CD14-positive monocyte (primary cell): Measurements from ENCODE around the gene PLA2G2F. TPM values are rescaled to one million over a fixed set of nuclear protein-coding genes. Genes with fewer than 3 reads are reported as not detected.

Experiments used
- DNase-seq, 3 donors: peaks; one replicate each; pipeline ENCODE4 v3.0.0-alpha.2; 2011 to 2022
- H2AFZ ChIP-seq: 2 replicates; pipeline ENCODE4 v1.6.0; 2012; ENCODE audit warnings: mild to moderate bottlenecking, low read depth, low read length, inconsistent platforms; ENCODE audit not compliant: insufficient read depth, poor library complexity, severe bottlenecking
- H3K27ac ChIP-seq, 2 donors: 1 replicate in 1 of 2; 2 replicates in 1 of 2; pipeline ENCODE4 v1.5.1; 2012 to 2013; ENCODE audit warnings: low read length in 2 of 2, control low read depth in 1 of 2, inconsistent platforms in 1 of 2, low read depth in 1 of 2, mild to moderate bottlenecking in 1 of 2
- H3K27me3 ChIP-seq, 2 donors: one replicate each; pipeline versions ENCODE4 v1.6.0 to v1.6.1; 2011 to 2013; ENCODE audit warnings: low read length in 2 of 2; ENCODE audit not compliant: control insufficient read depth in 2 of 2, insufficient read depth in 2 of 2
- H3K36me3 ChIP-seq, 2 donors: replicated peaks in 1 of 2; 1 replicate in 1 of 2; 2 replicates in 1 of 2; pipeline versions ENCODE4 v1.5.1 to v1.6.1; 2012 to 2013; ENCODE audit warnings: low read length in 2 of 2, control low read depth in 1 of 2, inconsistent platforms in 1 of 2, mild to moderate bottlenecking in 1 of 2; ENCODE audit not compliant: insufficient read depth in 2 of 2, control insufficient read depth in 1 of 2
- H3K4me1 ChIP-seq, 2 donors: 1 replicate in 1 of 2; 2 replicates in 1 of 2; pipeline versions ENCODE4 v1.5.1 to v1.6.1; 2012 to 2013; ENCODE audit warnings: low read length in 2 of 2, control low read depth in 1 of 2, inconsistent platforms in 1 of 2, mild to moderate bottlenecking in 1 of 2, moderate library complexity in 1 of 2; ENCODE audit not compliant: insufficient read depth in 2 of 2, control insufficient read depth in 1 of 2
- H3K4me2 ChIP-seq: replicated peaks from 2 replicates; pipeline ENCODE3; 2012; ENCODE audit warnings: low read length, moderate library complexity, mild to moderate bottlenecking; ENCODE audit not compliant: poor library complexity, severe bottlenecking; ENCODE audit errors: extremely low read depth
- H3K4me3 ChIP-seq, 3 experiments: fragments of 200-600 bp in 1 of 3; sonication (generic) in 1 of 3; replicated peaks in 1 of 3; 1 replicate in 2 of 3; 2 replicates in 1 of 3; pipeline ENCODE4 v1.5.1; 2011 to 2013; ENCODE audit warnings: low read length in 3 of 3, mild to moderate bottlenecking in 3 of 3, control low read depth in 2 of 3, low read depth in 2 of 3, inconsistent platforms in 1 of 3, moderate library complexity in 1 of 3
- H3K79me2 ChIP-seq: 2 replicates; pipeline ENCODE4 v1.6.0; 2012; ENCODE audit warnings: mild to moderate bottlenecking, control low read depth, inconsistent platforms, low read length, moderate library complexity; ENCODE audit not compliant: insufficient read depth
- H3K9ac ChIP-seq: 2 replicates; pipeline ENCODE4 v1.6.0; 2017; ENCODE audit warnings: low read length, mild to moderate bottlenecking; ENCODE audit not compliant: insufficient read depth, poor library complexity, severe bottlenecking
- H3K9me3 ChIP-seq, 2 donors: replicated peaks in 1 of 2; 1 replicate in 1 of 2; 2 replicates in 1 of 2; pipeline versions ENCODE4 v1.5.1 to v1.6.1; 2012 to 2013; ENCODE audit warnings: low read length in 2 of 2, control low read depth in 1 of 2; ENCODE audit not compliant: control insufficient read depth in 1 of 2, insufficient read depth in 1 of 2
- H4K20me1 ChIP-seq: 2 replicates; pipeline ENCODE4 v1.6.0; 2012; ENCODE audit warnings: mild to moderate bottlenecking, low read length, control low read depth, moderate library complexity; ENCODE audit not compliant: insufficient read depth
- H3K27ac Mint-ChIP-seq, 7 donors: one replicate each; pipeline ENCODE4 v1.8.0; 2020; ENCODE audit warnings: mild to moderate bottlenecking in 7 of 7, mixed read lengths in 7 of 7, moderate library complexity in 6 of 7, inconsistent platforms in 2 of 7
- H3K27me3 Mint-ChIP-seq, 3 donors: one replicate each; pipeline ENCODE4 v1.8.0; 2021 to 2022; ENCODE audit warnings: low read depth in 3 of 3, mild to moderate bottlenecking in 3 of 3, mixed read lengths in 3 of 3, moderate library complexity in 3 of 3, inconsistent platforms in 1 of 3
- H3K36me3 Mint-ChIP-seq, 2 donors: one replicate each; pipeline ENCODE4 v1.8.0; 2020; ENCODE audit warnings: mixed read lengths in 2 of 2, inconsistent platforms in 1 of 2, mild to moderate bottlenecking in 1 of 2
- H3K4me1 Mint-ChIP-seq: one replicate; pipeline ENCODE4 v1.8.0; 2020; ENCODE audit warnings: mild to moderate bottlenecking, mixed read lengths
- H3K4me3 Mint-ChIP-seq, 2 donors: one replicate each; pipeline ENCODE4 v1.8.0; 2020; ENCODE audit warnings: mild to moderate bottlenecking in 2 of 2, mixed read lengths in 2 of 2, moderate library complexity in 1 of 2
- H3K9me3 Mint-ChIP-seq, 7 donors: one replicate each; pipeline ENCODE4 v1.8.0; 2020 to 2022; ENCODE audit warnings: mixed read lengths in 7 of 7, mild to moderate bottlenecking in 6 of 7, moderate library complexity in 6 of 7, inconsistent platforms in 2 of 7
- CTCF ChIP-seq: fragments of 200-600 bp; IDR thresholded peaks from one replicate; pipeline ENCODE4 v1.8.0; 2022; ENCODE audit warnings: antibody characterized with exemption, mild to moderate bottlenecking
- WGBS: methylation state at CpG from one replicate; pipeline ENCODE4 v1.1.5; 2013; ENCODE audit warnings: missing lambda C conversion rate; ENCODE audit not compliant: insufficient coverage; 5-methylcytosine and 5-hydroxymethylcytosine counted together
- intact Hi-C, 2 donors: fragments of 100-400 bp; cut with micrococcal nuclease; formaldehyde crosslinking; loops; one replicate each; pipeline versions ENCODE4 v1.15.0 to v1.15.1; 2023
- polyA plus RNA-seq, 3 donors: library from polyadenylated mRNA; depleted of rRNA in 1 of 3; unstranded in 2 of 3; stranded (reverse) in 1 of 3; fragments of 300-500 nt in 2 of 3; fragments of >200 nt in 1 of 3; fragmentation: Illumina TruSeq in 2 of 3; gene quantifications; 1 replicate in 2 of 3; 2 replicates in 1 of 3; pipeline ENCODE4 v1.2.3, GENCODE V29; 2012 to 2021

Gene PLA2G2F
- polyA plus RNA-seq, 3 donors: not detected

GRCh38 chr1:20158358-20159070, 19.4 kb downstream of the PLA2G2F start:
- H3K27me3 Mint-ChIP-seq: peaks cover 2 to 4% (median 2%) of the 10 kb centered on the region in 3 donors
- H3K4me1 Mint-ChIP-seq: peaks cover 12% of the 10 kb centered on the region
- no peaks in the 10 kb centered on the region for H3K79me2 ChIP-seq
- no peak overlapping the region for H3K4me3 Mint-ChIP-seq
- DNase-seq: no peak
- no peak overlapping the region for H3K4me2 ChIP-seq
- intact Hi-C loops: no loop called here
- WGBS: 93% methylated on average over 4 of the region's 7 CpGs
- peaks cover 12 to 15% of the 10 kb centered on the region in 2 donors for H3K4me1 ChIP-seq
- peaks cover 68 to 72% of the 10 kb centered on the region in 2 donors for H3K9me3 ChIP-seq
- no peak overlapping the region for H3K9ac ChIP-seq
- TF ChIP-seq CTCF: no peak
- no peak overlapping the region for H3K27ac Mint-ChIP-seq
- no peaks in the 10 kb centered on the region for H3K36me3 ChIP-seq
- peaks cover 0 to 3% of the 10 kb centered on the region in 2 donors for H3K36me3 Mint-ChIP-seq
- H3K9me3 Mint-ChIP-seq: peaks cover 56 to 72% (median 68%) of the 10 kb centered on the region in 7 donors
- no peaks in the 10 kb centered on the region for H3K27me3 ChIP-seq
- H2AFZ ChIP-seq: no peak overlapping the region
- H3K4me3 ChIP-seq: no peak overlapping the region
- no peaks in the 10 kb centered on the region for H4K20me1 ChIP-seq
- no peak overlapping the region for H3K27ac ChIP-seq

- no peak overlapping the region for H3K27ac Mint-ChIP-seq
- H3K36me3 Mint-ChIP-seq: peaks cover 0 to 3% of the 10 kb centered on the region in 2 donors
These were observed 20.9 kb downstream of the PLA2G2F start for GRCh38 chr1:20160034-20160433.

More at GRCh38 chr1:20160034-20160433, 20.9 kb downstream of the PLA2G2F start:
- H3K9me3 ChIP-seq: peaks cover 77 to 88% of the 10 kb centered on the region in 2 donors
- WGBS: no CpG with 5 or more reads among the region's 1 CpG
- H3K4me1 ChIP-seq: peaks cover 1 to 3% of the 10 kb centered on the region in 2 donors
- Mint-ChIP-seq H3K9me3 (peaks cover 61 to 85% (median 74%) of the 10 kb centered on the region in 7 donors), H3K27me3 (peaks cover 4 to 6% (median 5%) of the 10 kb centered on the region in 3 donors), H3K4me1 (no peaks in the 10 kb centered on the region), H3K4me3 (no peak overlapping the region)
- H3K36me3 ChIP-seq: no peaks in the 10 kb centered on the region
- H3K4me3 ChIP-seq: peak overlapping the region in 1 of 3 experiments; percentile 14
- no peak overlapping the region for H3K4me2 ChIP-seq
- no peak for DNase-seq
- H4K20me1 ChIP-seq: no peaks in the 10 kb centered on the region
- H3K27ac ChIP-seq: no peak overlapping the region
- no peak for TF ChIP-seq CTCF
- intact Hi-C loops: no loop called here
- H3K9ac ChIP-seq: no peak overlapping the region
- no peak overlapping the region for H2AFZ ChIP-seq
- H3K79me2 ChIP-seq: no peaks in the 10 kb centered on the region
- H3K27me3 ChIP-seq: no peaks in the 10 kb centered on the region
